ENCODE results near the gene ANKRD65. TPM values are rescaled to one million over a fixed set of nuclear protein-coding genes. Genes with fewer than 3 reads are reported as not detected.
"Not testable (repeated sequence)": the region's sequence is repeated elsewhere in the genome, so short reads cannot be mapped to it uniquely, and the experiment has no call there.

The ANKRD65 gene
- total and polyA plus RNA-seq, 2 donors (not counting 3 experiments of a cell fraction or from before 2014, with no cell fraction given) = 0.15 to 0.38 TPM

DNA sequence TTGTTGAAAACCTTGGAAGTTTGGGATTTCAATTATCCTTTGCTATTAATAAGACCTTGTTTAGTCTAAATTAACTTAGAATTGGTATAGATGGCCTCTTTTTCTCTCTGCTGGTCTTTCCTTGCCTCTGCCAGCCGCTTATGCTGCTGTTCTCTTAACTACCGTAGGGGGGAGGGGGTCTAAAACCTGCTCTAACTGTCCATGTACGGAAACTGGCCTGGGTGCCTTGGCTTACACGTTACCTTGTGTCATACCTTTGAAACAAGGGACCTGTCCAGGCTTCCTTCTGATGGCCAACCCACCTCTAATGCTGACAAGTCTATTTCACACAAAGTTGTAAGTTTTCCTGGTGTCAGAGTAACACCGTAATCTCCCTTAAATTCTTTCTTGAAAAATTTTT lies 3.7 kb downstream of the ANKRD65 start:
- not testable (repeated sequence) for FAIRE-seq

DNA sequence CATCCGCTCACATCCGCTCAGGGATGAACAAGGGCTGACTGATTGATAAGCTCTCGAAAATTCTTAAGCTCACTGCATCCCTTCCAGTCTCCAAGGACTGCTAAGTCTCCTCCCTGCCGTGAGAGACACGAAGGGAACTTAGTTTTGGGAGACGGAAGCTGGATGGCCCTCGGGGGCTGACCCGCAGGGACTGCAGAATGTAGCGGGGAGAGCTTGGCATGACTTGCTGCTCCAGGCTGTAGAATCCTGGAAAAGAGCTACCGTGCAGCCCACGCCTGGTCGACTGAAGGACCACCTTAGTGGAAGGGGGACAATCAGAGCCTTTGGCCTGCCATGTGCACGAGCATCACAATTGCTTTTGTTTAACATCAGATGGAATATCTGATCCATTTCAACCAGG lies 5.3 kb downstream of the ANKRD65 start:
- H3K27me3 ChIP-seq (ENCODE audit: control insufficient read depth in 2 of 2, insufficient read depth in 2 of 2, low read length in 2 of 2) = no peaks in the 10 kb centered on the region

More for the DNA sequence above, 3.7 kb downstream of the ANKRD65 start:
- H2AFZ ChIP-seq (ENCODE audit: low read depth, low read length); H3K4me2 ChIP-seq (ENCODE audit: insufficient read depth, low read length); H4K20me1 ChIP-seq (replicated peaks; ENCODE audit: control insufficient read depth, extremely low read depth, insufficient read depth, low read length); H3K4me1 ChIP-seq (ENCODE audit: control insufficient read depth, extremely low read depth, insufficient read depth, low read length); H3K9ac ChIP-seq (replicated peaks; ENCODE audit: extremely low read depth, insufficient read depth, low read length); POLR2A ChIA-PET; DNase-seq (ENCODE audit: low read depth, low spot score); H3K27ac ChIP-seq (ENCODE audit: insufficient read depth, low read depth, low read length); dilution Hi-C loops (cut with MboI; ENCODE audit: extremely low pct_ligation_motif_present, low sequenced_read_pairs); H3K9me1 ChIP-seq (replicated peaks; ENCODE audit: control insufficient read depth, extremely low read depth, insufficient read depth, low read length); CTCF ChIA-PET; BruUV-seq (replicated peaks); H3K79me2 ChIP-seq (ENCODE audit: control insufficient read depth, insufficient read depth, low read length); H3K9me3 ChIP-seq (replicated peaks; ENCODE audit: control insufficient read depth, insufficient read depth, low read length); intact Hi-C loops (cut with micrococcal nuclease); H3K27me3 ChIP-seq (ENCODE audit: control insufficient read depth in 2 of 2, insufficient read depth in 2 of 2, low read length in 2 of 2); H3K4me3 ChIP-seq (replicated peaks in 1 of 3; ENCODE audit: insufficient read depth in 1 of 3, low read depth in 1 of 3, low read length in 3 of 3); H3K36me3 ChIP-seq (ENCODE audit: control insufficient read depth in 2 of 2, extremely low read depth in 1 of 2, insufficient read depth in 2 of 2, low read length in 2 of 2): not testable (repeated sequence)

DNA sequence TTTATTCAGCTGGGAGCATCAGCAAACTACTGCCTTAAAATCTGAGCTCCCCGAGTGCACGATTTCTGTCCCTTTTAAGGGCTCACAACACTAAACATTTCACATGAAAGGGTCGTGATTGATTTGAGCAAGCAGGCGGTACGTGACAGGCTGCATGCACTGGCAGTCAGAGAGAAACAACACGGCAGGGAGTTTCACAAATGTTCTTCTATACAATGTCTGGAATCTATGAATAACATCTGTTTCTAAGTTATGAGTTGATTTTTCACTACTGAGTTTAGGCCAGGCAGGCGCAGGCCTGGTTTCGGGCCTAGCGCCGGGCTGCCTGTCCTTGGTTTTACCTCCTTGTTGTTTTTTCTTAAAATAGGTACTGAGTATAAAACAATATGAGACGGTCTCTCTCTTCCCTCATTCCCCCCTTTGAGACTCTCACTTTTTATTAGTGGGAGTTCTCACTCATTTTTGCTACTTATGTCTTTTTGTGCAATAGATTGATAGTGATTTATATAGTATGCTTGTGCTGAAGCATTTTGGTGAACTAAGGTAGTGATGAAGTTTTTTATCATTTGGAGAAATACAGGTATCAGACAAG lies 8.7 kb downstream of the ANKRD65 start:
- H3K36me3 ChIP-seq (ENCODE audit: control insufficient read depth in 2 of 2, extremely low read depth in 1 of 2, insufficient read depth in 2 of 2, low read length in 2 of 2); H3K9me1 ChIP-seq (replicated peaks; ENCODE audit: control insufficient read depth, extremely low read depth, insufficient read depth, low read length); intact Hi-C loops (cut with micrococcal nuclease); H3K9me3 ChIP-seq (replicated peaks; ENCODE audit: control insufficient read depth, insufficient read depth, low read length); H3K4me2 ChIP-seq (ENCODE audit: insufficient read depth, low read length); H3K4me3 ChIP-seq (replicated peaks in 1 of 3; ENCODE audit: insufficient read depth in 1 of 3, low read depth in 1 of 3, low read length in 3 of 3); H3K27ac ChIP-seq (ENCODE audit: insufficient read depth, low read depth, low read length); FAIRE-seq; POLR2A ChIA-PET; H3K27me3 ChIP-seq (ENCODE audit: control insufficient read depth in 2 of 2, insufficient read depth in 2 of 2, low read length in 2 of 2); H3K9ac ChIP-seq (replicated peaks; ENCODE audit: extremely low read depth, insufficient read depth, low read length); CTCF ChIA-PET; H4K20me1 ChIP-seq (replicated peaks; ENCODE audit: control insufficient read depth, extremely low read depth, insufficient read depth, low read length); H3K4me1 ChIP-seq (ENCODE audit: control insufficient read depth, extremely low read depth, insufficient read depth, low read length); DNase-seq (ENCODE audit: low read depth, low spot score); H2AFZ ChIP-seq (ENCODE audit: low read depth, low read length); dilution Hi-C loops (cut with MboI; ENCODE audit: extremely low pct_ligation_motif_present, low sequenced_read_pairs); BruUV-seq (replicated peaks): not testable (repeated sequence)
- H3K79me2 ChIP-seq (ENCODE audit: control insufficient read depth, insufficient read depth, low read length) = peaks cover 21% of the 10 kb centered on the region

More for the DNA sequence above, 5.3 kb downstream of the ANKRD65 start:
- no TSS peak for BruUV-seq (replicated peaks)
- DNase-seq (ENCODE audit: low read depth, low spot score) (no peak), FAIRE-seq (no peak)
- dilution Hi-C loops (cut with MboI; ENCODE audit: extremely low pct_ligation_motif_present, low sequenced_read_pairs) (no loop called here), intact Hi-C loops (cut with micrococcal nuclease) (no loop called here)
- Histone ChIP-seq H2AFZ (ENCODE audit: low read depth, low read length) (no peak overlapping the region), H3K79me2 (ENCODE audit: control insufficient read depth, insufficient read depth, low read length) (no peaks in the 10 kb centered on the region), H4K20me1 (replicated peaks; ENCODE audit: control insufficient read depth, extremely low read depth, insufficient read depth, low read length) (no peaks in the 10 kb centered on the region), H3K4me2 (ENCODE audit: insufficient read depth, low read length) (no peak overlapping the region), H3K27ac (ENCODE audit: insufficient read depth, low read depth, low read length) (no peak overlapping the region), H3K36me3 (ENCODE audit: control insufficient read depth in 2 of 2, extremely low read depth in 1 of 2, insufficient read depth in 2 of 2, low read length in 2 of 2) (no peaks in the 10 kb centered on the region), H3K4me1 (ENCODE audit: control insufficient read depth, extremely low read depth, insufficient read depth, low read length) (no peaks in the 10 kb centered on the region), H3K9me3 (replicated peaks; ENCODE audit: control insufficient read depth, insufficient read depth, low read length) (no peaks in the 10 kb centered on the region), H3K9ac (replicated peaks; ENCODE audit: extremely low read depth, insufficient read depth, low read length) (no peak overlapping the region), H3K9me1 (replicated peaks; ENCODE audit: control insufficient read depth, extremely low read depth, insufficient read depth, low read length) (no peaks in the 10 kb centered on the region), H3K4me3 (replicated peaks in 1 of 3; ENCODE audit: insufficient read depth in 1 of 3, low read depth in 1 of 3, low read length in 3 of 3) (no peak overlapping the region)
- ChIA-PET POLR2A (no interaction called here), CTCF (interaction anchor here (0.9 to 2.8 kb wide), 4 partner anchors 8 to 17 kb away, joined by 3 to 12 read pairs (median 3); partner anchors contain the start of gene CCNL2)
- TF ChIP-seq EZH2 (IDR thresholded peaks at IDR 0.05; ENCODE audit: borderline replicate concordance, low read depth, low read length, severe bottlenecking) = no peak
- no peak for TF ChIP-seq MYC (IDR thresholded peaks at IDR 0.05; ENCODE audit: low read depth, low read length)
